Stimulated activated CD4-positive, alpha-beta T cell treated with anti-CD3 and anti-CD28 coated beads, Interleukin-15, amount 100 ng/mL, for 1 hour (primary cell): Measurements from ENCODE around the gene RAB3IL1.

Experiments
- DNase-seq, 2 donors: peaks; one replicate each; pipeline ENCODE4 v3.0.0-alpha.2; 2020; ENCODE audit warnings: low read depth in 1 of 2, low spot score in 1 of 2

RAB3IL1 gene

DNA sequence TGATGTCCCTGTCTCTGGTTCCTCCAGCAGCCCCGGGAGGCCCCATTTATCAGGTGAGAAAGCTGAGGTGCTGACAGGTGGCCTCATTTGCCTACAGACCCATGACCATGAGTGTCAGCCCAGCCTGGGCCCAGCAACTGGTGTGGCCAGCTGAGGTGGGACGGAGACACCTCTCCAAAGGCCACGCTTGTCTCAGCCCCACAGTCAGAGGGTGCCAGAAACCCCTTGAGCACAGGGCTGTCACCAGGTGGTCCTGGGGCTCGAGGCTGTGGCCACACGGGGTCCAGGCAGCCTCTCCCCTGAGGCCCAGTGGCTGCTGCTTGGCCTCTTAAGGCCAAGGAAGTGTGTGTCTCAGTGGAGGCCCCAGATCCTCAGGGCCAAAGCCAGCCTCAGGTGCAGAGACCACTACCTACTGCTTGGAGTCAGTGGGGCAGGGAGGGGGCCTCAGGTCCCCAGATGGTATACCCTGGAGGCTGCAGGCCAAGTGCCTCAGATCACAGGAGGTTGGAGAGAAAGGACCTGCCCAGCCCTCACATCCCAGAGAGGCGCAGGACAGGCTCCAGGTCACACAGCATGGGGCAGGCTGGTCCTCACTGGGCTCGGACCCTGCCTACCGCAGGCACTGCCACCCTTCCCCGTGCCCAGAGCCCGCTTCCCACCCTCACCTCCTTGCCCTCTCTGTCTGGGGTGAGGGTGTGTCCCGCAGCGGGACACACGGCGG lies 11.4 kb downstream of the RAB3IL1 start:
- no peak for DNase-seq

DNA sequence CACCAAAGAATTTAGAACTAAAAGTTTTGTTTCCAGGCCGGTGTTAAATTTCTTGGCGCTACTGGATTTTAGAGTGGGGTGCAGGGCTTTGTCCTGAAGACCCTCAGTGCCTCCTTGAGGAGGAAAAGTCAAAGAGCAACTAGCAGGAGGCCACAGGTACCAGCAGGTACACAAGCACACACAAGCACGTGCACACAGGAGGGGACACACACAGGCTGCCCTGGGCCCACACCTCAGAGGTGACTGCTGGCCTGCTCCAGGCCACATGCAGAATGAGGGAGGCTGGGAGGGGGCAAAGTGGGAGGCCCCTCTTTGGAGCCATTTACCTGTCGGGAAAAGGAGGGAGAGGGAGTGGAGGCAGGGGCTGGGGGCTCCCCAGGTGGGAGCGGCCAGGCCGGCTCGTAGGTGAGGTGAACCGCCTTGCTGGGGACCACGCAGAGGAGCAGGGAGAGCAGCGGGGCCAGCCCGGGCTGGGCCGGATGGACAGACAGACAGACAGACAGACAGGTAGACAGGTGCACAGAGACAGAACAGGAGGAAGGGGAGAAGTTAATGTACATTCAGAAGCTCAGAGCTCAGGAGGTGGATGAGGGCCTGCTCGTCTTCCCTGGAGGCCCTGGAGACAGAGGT lies 12.2 kb downstream of the RAB3IL1 start:
- DNase-seq, result no peak

DNA sequence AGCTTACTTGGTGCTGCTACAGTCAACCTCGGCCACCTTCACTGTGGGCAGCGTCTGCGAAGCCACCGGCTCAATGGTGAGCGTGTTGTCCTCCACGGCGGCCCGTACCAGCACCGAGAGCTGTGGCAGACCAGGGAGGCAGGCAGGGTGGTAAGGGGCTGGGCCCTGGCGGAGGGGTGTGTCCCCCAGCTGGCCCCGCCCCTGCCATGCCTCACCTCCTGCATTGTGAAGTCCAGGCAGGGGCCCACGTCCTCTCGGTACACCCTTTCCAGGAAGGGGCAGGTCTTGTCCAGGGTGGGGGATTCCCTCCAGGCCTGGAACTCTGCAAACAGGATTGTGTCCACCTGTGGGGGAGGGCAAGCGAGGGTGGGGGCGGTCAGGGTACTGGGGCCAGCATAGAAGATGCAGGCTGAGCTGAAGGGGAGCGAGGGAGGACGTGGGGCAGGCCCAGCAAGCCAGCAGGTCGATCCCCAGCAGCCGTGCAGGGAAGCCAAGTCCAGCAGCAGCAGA lies 12.8 kb downstream of the RAB3IL1 start:
- no peak for DNase-seq

DNA sequence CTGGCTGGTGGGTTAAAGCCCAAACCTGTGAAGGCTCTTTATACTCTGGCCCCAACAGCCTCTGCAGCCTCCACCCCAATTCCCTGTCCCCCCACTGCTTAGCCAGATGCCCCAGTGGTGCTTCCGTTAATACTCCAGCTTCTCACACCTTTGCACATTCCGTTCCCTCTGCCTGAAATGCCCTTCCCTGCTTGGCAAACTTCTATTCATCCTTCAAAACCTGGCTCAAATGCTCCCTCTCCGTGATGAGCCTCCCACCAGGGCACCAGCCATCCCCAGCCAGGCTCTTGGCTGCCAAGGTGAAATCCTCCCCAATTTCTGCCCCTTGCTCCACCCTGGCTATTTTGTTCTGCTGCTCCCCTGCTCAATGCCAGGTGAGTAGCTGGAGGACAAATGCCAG lies 13.5 kb downstream of the RAB3IL1 start:
- no peak for DNase-seq

DNA sequence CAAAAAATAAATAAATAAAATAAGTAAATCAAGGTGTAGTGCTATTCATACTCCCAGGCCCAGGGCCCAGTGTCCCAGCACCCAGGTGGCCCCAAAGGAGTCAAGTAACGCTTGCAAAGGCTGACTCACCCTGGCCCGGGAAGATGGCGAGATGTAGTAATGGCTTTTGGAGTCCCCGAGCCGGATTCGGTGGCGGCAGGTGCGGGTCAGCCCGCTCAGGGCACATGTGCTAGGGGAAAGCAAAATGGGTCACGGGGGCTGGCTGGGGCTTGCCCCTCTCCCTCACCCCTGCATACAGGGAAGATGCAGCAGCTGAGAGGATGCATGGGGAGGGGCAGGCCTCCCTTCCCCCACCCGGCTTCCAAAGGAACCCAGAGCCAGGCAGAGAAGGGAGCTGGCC lies 15.1 kb downstream of the RAB3IL1 start:
- DNase-seq, result no peak

DNA sequence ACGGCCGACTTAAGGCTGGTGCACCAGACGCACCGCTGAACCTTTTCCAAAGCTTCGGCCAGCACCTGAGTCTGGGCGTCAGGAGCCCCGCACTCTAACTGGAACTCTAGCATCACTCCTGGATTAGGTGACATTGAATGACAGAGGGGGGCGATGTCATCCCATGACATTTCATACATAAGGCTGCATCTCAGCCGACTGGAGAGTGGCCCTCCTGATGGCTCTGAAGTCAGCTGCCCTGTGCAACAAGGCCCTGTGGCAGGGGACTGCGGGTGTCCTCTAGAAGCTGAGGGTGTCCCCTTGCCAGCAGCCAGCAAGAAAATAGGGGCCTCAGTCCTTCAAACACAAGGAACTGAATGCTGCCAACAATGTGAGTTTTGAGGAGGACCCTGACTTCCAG lies 16.0 kb downstream of the RAB3IL1 start:
- no peak for DNase-seq

DNA sequence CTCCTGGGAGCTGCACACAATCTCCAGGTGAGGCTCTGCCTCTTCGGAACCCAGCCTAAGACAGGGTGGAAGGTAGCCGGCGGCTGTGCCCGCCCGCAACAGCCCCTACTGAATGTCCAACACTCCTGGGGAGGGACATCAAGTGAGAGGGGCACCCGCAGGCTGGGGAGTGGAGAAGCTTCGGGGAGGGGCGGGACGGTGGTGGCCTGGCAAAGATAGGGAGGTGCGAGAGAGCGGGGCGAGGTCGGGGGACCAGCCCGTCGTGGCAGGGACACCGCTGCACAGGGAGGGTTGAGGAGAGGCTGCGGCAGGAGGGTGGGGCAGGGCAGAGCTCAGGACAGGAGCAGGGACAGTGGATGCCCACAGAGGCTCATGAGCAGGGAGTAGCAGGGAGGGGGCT lies 17.1 kb downstream of the RAB3IL1 start:
- no peak for DNase-seq

DNA sequence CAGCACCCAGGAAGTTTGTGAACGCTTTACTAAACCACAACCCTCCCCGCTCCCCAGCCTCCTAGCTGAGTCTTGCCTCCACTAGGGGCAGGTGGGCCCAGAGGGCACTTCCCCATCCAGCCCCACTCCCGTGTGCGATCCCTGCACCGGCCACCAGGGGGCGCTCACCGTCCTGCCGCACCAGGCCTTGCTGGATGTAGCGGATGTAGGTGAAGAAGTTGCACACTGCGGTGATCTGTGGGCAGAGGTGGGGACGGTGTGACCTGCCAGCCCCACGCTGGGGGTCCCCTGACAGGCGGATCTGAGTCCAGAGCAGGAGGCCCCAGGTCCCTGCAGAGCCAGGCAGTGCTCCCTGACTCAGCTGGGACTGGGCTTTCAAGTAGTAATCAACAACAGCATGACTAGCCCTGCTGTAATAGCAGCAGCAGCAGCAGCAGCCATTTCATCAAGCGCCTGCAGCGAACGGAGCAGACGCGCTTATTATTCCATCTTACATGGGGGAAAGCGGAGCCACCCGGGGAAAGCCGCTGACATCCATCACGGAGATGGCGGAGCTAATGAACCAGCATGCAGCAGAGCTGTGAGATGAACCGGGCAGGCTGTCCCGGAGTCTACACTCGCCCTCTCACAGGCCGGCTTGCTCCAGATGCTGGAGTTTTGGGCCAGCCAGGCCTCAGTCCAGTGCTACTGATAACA lies 18.1 kb downstream of the RAB3IL1 start:
- DNase-seq, result peak; percentile 87 to 92

DNA sequence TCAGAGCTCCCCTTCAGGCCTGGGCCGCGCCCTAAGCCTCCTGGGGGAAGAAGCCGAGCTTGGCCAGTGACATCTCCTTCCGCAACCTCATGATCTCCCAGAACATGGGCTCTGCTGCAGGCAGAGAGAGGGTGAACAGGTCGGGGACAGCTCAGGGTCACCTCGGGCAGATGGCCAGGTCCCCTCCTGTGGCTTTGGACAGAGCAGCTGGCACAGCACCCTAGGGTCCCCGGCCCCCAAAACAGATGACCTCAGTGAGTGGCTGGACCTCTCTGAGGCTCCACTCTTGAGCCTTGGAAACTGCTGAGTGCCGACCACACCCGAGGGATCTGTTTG lies 19.2 kb downstream of the RAB3IL1 start:
- no peak for DNase-seq

DNA sequence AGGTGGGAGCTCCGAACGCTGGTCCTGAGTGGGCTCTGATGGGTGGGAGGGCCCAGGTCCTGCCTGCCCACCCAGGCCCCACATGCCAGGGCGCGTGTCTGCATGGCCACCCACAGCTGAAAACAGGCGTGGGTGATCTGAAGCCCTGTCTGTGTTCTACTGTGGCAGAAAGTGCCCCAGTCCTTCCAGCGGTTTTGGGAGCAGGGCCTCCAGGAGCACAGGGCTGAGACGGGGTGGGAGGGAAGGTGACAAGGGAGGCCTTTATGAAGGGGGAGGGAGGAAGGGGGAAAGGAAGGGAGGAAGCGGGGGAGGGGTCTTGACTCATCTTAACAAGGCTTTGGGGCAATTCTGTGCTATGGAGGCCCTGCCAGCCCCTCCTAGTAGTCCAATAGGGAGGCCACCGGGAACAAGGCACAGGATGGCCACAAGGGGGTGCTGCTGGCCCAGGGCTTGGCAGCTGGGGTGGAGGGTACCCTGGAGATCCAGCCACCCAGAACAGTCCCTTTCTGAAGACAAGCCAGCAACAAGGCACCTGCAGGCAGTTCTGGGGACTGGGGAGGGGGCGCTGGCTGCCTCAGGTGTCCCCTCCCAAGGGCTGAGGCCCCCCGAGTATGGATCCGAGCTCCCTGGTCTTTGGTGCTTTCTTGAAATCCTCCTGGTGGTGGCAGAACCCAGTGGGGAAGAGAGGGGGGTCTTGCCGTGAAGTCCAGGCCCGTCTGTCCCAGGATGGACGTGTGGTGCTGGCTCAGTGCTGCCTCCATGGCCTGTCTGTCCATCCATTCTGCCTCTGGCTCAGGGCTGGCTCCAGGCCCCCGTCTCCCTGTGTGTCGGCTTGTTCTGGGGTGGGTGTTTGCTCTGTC lies 19.7 kb downstream of the RAB3IL1 start:
- peak; percentile 61 to 64 for DNase-seq

DNA sequence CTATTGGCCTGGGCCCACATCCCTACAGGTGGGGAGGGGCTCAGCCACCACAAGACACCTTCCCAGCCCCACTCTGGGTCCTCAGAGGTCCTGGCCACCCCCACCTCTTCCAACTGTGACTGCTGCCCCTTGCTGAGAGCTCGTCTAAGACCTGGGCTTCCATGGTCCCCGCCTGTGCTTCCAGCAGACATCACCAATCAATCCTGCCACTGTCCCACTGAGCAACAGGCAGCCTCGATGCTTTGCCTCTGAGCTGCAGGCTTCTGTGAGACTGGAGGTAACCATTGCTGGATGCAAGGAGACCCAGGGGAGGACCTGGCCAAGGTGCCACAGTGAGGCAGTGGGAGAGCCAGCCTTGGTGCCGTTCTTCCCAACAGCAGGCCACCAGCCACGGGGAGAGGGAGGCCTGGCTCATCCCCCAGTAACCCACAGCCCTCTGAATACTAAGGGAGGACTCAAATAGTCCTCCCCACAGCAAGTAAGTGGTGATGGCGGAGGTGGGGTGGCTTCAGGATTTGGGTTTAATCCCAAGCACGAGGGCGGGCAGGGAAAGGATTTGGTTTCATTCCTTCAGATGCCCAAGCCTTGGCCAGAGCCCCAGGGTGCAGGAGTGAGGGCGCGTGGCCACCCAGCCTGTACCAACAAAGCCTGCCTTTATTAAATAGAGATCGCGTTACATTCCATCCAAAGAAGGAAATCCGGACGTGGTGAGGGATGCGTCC lies 20.5 kb downstream of the RAB3IL1 start:
- no peak for DNase-seq

DNA sequence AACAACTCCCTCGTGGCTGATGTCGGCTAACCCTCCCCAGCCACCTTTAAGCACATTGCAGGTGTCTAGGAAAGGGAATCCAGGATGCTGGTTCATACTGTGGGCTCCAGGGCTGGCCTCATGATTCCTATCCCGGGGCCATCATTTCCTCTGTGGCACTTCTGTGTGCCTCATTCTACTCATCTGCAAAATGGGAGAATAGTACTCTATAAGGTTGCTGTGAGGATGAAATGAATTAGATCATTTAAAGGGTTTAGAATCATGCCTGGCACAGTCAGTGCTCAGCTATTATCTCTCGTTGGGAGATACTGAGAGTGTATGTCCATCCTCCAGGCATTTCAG lies 21.7 kb downstream of the RAB3IL1 start:
- no peak for DNase-seq

DNA sequence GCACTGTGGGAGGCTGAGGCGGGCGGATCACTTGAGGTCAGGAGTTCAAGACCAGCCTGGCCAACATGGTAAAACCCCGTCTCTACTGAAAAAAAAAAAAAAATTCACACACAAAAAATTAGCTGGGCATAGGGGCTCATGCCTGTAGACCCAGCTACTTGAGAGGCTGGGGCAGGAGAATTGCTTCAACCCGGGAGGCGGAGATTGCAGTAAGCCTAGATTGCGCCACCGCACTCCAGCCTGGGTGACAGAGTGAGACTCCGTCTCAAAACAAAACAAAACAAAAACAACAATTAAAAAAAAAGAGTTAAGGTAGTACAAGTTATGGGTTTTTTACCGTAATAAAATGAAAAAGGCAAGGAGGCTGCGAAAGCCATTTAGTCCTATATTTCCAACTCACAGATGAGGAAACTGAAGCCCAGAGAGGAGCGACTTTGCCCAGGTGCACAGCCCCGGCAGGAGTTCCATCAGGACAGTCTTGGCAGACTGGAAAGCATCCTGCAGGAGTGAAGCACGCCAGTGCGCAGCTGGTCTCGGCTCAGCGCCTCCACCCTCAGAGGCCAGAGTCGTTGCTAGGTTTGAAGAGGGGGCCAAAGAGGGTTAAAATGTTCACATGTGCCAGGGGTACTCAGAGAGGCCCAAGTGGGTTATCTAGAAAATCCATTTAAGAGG lies 22.2 kb downstream of the RAB3IL1 start:
- DNase-seq, result no peak

DNA sequence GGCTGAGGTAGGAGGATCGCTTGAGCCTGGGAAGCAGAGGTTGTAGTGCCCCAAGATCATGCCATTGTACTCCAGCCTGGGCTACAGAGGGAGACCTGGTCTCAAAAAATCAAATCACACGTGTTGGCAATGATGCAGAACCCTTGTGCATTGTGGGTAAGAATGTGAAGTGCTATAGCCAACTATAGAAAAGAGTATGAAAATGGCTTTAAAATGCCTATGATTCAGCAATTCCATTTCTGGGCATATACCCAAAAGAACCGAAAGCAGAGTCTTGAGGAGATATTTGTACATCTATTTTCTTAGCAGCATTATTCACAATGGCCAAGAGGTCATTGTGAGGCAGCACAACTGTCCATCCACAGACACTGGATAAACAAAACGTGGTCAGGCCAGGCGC lies 23.4 kb downstream of the RAB3IL1 start:
- no peak for DNase-seq

DNA sequence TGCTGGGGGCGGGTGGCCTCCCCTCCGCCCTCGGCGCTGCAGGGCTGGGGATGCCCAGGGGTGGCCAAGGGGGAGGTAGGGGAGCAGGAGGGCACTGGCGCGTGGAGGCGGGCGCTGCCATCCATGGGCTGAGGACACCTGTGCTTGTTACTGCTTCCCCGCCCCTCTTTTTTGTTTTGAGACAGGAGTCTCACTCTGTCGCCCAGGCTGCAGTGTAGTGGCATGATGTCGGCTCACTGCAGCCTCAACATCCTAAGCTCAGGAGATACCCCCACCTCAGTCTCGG lies 25.3 kb downstream of the RAB3IL1 start:
- no peak for DNase-seq

DNA sequence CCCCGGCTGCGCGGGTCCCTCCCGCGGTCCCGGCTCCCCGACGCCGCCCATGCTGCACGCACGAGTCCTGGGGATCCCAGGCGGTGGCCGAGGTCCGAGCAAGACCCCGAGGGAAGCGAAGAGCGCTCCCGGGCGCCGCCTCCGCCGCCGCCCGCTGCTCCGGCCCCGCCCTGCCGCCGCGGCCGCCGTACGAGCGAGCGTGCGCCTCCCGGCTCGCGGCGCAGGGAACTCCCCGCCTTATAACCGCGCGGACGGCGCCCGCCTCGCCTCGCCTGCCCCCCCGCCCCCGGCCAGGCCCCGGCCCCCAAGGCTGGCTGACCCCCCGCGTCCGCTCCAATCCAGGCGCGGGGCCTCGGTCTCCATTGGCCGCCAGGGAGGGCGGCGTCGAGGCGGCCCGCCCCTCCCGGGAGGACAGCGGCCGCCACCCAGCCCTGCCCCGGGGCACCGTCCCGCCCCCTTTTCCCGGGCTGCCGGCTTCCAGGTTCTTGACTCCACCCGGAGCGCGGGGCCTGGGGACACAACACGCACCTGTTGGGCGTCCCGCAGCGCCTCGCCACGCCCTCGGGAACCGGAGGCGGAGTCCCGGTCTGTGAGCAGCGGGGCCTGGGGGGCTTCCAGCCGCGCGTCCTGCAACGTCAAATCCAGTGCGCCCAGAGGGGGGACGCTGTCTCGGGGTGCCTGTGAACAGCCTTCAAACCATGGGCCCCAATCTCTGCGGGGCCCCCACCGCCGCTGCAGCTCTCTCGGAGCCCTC lies 25.9 kb downstream of the RAB3IL1 start, which contains the start of gene FADS3:
TSS of gene FADS3 (minus strand) at position 215 of the 754 bp plus-strand sequence. CDS start at position 51, 164 bp downstream.
- DNase-seq, result peak; percentile 18 to 24

DNA sequence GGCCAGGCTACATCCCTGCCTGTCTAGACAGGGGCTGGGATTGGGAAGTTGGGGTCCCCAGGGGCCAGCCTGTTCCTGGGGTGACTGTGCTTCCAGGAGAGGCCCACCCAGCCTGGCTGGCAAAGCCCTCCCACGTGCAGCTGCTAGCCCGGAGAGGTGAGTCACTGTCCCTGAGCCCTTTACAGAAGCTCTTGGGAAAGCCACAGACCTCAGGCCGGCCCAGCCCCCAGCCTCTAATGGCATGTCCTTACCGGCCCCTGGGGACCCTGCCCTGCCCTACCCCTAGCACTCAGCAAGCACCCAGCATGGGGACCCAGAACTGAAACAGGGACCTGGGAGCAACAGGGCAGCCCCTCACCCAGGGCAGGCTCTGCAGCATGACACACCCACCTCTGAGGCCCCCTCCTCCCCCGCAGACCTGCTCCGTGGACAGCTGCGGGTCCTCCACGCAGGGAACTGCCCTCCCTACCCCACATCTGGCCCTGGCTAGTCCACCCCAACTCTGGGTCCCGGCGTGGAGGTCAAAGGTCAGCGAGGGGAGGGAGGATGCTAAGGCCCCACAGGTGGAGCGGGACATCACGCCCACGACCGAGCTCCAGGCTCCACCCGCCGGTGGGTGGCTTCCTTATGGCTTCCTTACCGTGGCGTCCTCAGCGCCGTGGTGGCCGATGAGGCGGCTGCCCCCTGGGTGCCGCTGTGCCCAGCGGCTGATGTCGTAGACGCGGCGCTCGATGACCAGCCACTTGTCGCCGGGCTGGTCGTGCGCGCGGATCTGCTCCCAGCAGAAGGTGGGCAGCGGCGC lies 26.6 kb downstream of the RAB3IL1 start:
- no peak for DNase-seq

DNA sequence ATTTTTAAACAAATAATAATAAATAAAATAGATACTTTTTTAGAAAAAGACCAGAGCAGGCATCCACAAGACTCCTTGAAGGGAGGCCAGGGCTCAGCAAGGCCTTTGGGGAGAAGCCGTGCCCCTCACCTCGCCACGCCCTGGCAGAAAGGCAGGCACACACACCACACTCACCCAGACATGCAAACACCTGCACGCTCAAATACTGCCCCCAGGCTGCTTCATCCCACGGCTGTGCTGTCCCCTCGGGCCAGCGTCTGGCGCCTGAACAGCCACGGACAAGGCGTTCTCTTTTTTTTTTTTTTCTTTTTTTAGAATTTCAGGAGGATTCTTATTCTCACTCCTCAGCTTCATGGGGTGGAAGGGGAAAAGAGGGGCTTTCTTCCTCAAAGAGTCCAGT lies 27.5 kb downstream of the RAB3IL1 start:
- no peak for DNase-seq

DNA sequence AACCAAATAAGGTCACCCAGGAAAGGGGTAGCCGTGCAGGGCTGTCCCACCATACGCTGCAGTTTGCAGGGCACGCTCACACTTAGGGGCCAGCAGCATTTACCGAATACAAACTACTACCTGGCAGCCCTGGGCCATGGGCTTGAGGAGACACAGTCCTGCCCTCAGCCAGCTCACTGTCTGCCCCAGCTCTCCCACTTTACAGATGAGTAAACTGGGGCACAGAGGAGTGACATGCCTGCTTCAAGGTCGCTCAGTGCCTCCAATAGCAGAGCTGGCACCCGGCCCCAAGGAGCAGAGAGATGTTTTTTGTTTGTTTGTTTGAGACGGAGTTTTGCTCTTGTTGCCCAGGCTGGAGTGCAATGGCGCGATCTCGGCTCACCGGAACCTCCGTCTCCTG lies 28.8 kb downstream of the RAB3IL1 start:
- no peak for DNase-seq
